OCI-M2 (cell line): ENCODE data around the gene MXRA7.
"Not testable (repeated sequence)": the region's sequence is repeated elsewhere in the genome, so short reads cannot be mapped to it uniquely, and the experiment has no call there.

ENCODE experiments used
- DNase-seq: peaks from one replicate; lab custom pipeline; 2025; ENCODE audit not compliant: unreplicated experiment; lab: John Stamatoyannopoulos, UW

The MXRA7 gene

DNA sequence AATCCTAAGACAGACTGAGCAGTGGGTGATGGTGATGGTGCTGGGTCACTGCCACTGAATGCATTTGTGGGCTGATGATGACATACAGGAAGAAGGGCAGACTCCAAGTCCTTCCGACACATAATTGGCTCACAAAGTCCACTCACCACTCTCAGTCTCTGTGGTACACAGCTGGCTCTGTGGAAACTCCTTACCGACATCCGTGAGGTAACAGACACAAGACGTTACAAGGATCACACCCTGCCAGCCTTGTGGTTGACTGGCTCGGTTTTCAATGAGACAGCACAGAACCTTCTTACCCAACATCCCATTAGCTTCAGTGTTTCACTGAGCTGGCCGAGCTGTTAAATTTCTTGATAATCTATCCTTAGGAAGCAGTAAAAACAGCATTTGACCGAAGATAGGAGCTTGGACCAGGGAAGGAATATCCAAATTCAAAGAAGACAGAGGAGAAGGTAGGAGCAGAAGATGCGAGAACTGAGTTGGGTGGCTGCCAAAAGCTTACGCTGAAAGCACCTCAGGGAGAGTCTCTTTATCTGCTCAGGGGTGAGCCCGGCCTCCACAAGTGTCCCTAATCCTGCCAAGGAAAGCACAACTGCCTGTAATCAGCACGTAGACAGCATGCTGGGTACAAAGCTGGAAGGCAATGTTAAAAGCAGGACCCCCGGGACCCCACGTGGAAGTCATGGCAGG, 5.5 kb upstream of the MXRA7 start:
- DNase-seq, result no peak

DNA sequence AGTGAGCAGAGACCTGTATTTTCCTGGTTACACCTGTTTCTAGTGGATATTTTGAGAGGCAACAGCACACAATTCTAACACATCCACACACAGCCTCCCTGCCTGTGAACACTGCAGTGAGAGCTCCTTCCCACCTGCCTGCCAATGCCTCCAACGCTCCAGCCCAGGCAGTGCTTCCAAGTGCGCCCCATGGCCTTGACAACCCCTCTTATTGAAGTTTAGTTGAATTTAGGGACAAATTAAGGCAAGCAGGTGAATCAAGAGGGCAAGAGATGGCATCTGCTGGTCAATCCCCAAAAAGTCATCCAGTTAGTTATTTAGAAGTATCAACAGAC, 4.7 kb upstream of the MXRA7 start:
- no peak for DNase-seq

DNA sequence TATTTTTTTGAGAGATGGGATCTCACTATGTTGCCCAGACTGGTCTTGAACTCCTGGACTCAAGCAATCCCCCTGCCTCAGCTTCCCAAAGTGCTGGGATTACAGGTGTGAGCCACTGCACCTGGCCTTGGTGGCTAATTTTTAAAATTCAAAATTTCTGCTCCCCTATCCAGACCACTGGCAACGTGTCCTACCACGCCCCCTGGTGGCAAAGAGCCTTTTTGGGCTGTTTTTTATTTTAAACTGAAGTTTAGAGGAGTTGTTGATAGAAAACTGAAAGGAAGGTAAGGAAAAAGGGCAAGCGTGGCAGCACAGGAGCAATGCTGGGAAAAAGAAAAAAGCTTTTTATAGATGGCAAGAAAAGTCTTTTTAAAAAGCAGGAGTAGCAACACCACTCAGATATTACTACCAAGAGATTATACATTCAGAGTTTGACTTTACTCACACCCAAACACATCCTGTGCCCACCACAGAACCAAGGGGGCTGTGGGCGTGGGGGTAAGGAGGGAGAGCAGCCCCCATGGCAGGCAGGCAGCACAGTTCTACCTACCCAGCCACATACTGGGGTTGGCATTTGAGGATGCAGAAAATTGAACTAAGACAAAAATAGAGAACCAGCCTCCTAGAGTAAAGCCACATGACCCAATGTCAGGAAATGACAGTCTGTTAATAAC, 4.2 kb upstream of the MXRA7 start:
- no peak for DNase-seq

DNA sequence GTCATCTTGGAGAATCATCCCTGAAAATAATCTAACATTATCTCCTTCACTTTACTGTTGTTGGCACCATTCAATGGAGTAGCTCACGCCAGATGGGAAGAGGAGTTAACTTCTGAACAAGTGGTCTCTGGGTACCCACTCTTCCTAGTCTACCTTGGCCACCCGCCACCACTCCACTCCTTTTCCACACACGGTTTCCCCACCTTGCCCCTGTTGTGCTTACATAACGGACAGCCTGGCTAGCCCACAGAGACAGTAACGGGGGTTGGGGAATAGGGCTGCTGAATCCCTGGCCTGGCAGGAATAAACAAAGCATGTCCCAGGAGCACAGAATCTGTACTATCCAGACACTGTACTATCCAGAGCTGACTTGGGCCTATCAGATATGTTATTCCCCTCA, 3.6 kb upstream of the MXRA7 start:
- no peak for DNase-seq

DNA sequence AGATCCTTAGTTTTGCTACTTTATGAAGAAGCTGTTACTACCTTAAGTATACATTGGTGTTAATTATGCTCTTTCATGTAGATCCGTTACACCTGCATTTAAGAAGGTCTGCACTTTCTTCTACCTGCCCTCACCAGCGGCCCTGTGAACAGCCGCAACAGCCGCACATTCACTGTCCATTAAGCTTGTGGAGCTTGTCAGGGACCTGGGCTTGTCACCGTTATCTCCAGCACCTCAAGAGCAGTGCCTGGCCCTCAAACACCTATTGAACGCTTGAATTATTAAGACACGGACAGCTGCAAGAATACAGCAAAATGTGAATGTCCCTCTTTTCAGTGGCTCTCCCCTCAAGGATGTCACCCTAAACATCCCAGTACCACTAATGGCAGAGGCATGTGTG, 3.0 kb upstream of the MXRA7 start:
- no peak for DNase-seq

DNA sequence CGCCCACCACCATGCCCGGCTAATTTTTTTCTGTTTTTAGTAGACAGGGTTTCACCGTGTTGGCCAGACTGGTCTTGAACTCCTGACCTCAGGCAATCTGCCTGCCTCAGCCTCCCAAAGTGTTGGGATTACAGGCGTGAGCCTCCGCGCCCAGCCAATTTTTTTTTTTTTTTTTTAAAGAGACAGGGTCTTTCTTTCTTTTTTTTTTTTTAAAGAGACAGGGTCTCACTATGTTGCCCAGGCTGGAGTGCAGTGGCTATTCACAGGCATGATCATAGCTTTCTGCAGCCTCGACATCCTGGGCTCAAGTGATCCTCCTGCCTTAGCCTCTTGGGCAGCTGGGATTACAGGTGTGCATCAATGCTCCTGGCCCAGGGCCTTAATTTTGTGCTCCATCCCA, 1.6 kb upstream of the MXRA7 start:
- not testable (repeated sequence) for DNase-seq

DNA sequence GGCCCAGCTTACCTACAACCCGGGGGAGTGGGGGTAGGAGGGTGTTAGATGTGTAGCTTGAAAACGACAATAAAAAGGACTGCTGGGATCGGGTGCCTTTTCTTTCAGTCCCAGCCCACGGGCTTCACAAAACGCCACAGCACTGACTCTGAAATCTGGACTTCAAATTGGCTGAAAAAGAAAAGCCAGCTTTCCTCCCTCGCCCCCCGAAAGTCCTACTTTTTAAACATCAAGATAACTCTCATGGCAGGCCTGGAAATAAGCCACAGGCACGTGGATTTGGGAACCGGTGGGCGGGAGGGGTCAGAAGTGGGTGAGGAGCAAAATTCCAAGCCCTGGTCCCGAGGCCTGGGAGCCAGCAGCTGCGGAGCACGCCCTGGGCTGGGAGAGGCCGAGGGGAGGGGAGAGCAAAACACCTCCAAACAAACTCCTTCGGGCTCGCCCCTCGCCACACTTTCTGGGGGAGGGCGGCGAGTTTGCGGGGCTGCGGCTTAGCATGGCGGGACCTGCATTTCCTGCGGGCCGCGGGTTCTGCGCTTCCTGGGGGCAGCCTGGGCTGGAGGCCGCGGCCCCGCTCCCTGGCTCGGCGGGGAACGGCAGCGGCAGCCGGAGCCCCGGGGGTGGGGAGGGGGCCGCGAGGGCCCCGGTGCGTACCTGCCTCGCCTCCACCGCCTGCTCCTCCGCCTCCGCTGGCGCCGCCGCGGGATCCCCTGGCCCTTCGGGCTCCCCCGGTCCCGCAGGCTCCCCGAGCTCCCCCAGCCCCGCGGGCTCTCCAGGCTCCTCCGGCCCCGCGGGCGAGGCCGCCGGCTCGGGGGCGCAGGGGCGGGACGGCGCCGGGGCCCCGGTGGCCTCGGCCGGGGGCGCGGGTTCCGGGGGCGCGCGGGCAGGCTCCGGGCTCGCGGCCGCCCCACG, 558 bp downstream of the MXRA7 start:
- not testable (repeated sequence) for DNase-seq

DNA sequence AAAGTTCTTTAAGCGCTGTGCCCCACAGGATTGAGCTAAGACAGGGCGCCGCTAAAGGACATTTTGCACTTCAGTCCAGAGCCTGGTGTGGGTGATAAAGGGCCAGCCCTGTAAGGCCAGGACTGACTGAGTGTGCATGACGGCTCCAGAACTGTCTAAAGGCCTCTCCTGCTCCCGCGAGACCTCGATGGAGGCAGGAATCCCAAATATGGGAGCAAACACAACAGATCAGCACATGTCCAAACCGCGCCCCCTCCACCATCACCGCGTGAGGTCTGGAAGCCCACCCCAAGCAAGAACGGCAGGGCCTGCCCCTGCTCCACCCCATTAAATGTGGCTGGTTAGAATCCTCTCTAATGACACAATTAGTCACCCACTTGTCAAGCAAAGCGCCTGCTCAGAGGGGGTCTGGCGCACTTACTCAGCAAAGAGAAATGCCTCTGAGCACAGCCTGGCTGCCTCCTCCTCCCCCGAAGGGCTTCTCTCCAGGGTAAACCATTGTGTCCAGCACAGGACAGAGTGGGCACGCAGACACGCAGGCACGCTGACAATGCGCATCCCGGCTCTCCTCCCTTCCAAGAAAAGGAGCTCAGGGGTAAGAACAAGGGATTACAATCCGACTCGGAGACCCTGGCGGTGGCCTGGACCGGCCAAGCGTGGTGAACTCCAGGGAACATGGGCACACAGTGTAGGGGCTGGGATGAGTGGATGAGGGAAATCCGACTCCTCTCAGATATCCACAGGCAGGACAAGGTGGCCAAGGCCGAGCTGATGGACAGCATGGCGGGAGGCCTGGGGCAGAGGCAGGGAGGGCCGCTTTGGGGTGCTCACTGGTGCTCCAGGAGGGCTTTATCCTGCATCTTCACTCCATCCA, 1.5 kb downstream of the MXRA7 start:
- DNase-seq, result no peak

DNA sequence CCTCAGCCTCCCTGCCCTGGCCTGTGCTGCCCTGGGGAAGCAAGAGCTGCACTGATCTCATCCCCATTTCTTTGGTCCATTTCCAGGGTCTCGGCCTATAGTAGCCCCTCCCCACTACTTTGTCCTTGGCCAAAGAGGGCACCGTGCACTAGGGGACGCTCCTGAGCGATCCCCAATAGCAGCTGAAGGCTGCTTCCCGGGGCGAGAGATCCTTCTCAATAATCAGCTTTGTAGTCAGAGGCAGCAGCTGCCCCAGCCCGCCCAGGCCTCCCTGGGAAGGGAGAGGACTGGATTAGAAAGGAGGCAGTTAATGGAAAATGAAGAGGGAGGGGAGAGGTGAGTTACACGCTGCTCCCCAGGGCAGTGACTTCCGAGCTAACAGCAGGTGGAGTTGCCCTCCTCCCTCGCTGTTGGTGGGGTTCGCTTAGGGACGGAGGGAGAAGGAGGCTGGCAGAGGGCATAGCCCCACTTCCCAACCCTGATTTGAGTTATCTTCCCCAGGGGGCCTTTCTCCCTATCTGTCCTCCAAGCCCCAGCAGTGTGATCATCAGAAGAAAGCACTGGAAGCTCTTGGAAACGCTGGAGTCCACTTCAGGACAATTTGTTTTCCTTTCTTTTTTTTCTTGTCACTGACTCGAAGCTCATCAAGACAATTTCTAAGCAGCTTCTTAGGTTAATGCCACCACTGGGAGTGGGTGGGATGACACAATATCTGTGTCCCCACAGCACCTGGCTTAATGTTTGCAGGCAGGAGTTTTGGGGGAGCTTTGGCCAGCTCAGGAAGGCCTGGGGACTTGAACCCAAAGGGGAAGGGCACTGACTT, 2.6 kb downstream of the MXRA7 start:
- no peak for DNase-seq

DNA sequence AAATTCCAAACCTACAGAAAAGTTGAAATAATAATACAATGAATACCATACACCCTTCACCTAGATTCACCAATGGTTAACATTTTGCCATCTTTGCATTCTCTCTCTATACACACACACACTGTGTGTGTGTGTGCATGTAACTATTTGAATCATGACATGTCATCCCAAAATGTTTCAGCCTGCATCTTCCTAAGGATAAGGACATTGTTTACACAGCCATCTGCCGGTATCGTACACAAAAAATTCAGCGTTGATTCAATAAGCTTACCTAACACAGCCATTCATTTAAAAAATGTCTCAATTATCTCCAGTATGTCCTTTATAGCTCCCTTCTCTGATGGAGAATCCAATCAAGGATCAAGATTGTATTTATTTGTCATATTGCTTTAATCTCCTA, 3.9 kb downstream of the MXRA7 start:
- DNase-seq, result no peak

DNA sequence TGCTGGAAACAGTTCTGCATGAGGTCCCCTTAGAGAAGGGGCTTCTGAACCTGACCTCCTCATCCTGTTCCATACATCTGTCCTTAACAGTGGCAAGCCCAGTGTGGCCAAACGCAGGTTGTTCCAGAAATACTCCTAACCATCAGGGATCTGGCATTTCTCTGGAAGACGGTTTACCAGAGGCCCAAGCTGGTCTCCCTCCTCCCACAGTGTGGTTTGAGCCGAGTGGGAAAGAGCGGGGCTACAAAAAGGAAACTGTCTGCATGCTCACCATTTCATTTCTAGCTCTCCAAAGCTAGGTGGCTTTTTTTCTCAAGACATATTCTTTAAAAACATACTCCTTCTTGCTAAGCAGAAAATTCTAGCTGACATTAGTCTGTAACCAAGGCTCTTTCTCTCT, 6.0 kb downstream of the MXRA7 start:
- no peak for DNase-seq

DNA sequence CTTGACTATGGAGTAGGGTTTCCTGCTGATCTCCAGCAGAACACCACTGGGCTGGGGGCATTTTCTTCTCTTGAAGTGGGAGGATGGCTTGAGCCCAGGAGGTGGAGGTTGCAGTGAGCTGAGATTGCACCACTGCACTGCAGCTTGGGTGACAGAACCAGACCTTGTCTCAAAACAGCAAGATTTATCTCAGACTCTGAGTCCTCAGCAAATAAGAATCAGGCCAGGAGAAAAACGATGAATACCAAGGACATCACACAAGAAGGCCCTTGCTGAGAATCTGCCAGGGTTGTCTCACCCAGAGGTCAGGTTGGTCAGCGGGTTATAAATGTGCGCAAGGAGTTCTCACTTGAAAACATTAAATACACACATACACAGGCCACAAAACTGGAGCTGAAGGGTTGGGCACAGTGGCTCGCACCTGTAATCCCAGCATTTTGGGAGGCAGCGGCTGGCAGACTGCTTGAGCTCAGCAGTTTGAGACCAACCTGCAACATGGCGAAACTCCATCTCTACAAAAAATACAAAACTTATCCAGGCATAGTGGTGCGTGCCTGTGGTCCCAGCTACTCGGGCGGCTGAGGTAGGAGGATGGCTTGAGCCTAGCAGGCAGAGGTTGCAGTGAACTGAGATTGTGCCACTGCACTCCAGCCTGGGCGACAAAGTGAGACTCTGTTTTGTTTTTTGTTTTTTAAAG, 7.7 kb downstream of the MXRA7 start:
- no peak for DNase-seq

DNA sequence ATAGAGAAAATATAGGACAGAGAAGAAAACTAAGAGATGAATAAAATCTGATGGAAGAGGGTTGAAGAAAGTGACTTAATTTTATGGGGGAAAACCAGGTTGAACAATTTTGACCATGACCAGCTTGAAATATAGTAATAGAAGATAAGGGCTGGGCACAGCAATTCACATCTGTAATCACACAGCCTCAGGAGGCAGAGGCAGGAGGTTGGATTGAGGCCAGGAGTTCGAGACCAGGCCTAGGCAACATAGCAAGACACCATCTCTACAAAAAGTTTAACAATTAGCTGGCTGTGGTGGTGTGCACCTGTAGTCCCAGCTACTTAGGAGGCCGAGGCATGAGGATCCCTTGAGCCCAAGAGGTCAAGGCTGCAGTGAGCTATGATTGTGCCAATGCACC, 8.7 kb downstream of the MXRA7 start:
- DNase-seq, result no peak

DNA sequence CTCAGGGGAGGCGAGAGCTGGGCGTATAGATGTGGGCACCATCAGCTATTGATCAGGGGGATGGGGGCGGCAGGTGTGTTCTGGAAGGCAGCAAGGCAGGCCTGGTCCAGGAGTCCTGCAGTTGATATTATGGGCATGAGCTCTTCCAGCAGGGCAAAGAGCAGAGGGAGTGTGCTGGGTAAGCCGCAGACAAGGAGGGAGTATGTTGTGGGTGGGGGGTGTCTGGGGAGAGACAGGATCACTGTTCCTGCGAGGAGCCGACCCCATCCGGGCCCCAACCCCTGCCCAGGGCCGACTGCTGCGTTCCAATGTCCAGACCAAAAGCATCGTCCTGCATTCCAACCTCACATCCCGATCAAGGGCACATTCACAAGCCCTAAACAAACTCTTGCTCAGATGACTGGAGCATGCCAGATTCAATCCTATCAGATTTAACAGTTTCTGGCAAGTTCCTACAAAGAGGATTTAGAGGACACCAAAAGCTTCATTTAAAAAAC, 9.2 kb downstream of the MXRA7 start:
- no peak for DNase-seq

DNA sequence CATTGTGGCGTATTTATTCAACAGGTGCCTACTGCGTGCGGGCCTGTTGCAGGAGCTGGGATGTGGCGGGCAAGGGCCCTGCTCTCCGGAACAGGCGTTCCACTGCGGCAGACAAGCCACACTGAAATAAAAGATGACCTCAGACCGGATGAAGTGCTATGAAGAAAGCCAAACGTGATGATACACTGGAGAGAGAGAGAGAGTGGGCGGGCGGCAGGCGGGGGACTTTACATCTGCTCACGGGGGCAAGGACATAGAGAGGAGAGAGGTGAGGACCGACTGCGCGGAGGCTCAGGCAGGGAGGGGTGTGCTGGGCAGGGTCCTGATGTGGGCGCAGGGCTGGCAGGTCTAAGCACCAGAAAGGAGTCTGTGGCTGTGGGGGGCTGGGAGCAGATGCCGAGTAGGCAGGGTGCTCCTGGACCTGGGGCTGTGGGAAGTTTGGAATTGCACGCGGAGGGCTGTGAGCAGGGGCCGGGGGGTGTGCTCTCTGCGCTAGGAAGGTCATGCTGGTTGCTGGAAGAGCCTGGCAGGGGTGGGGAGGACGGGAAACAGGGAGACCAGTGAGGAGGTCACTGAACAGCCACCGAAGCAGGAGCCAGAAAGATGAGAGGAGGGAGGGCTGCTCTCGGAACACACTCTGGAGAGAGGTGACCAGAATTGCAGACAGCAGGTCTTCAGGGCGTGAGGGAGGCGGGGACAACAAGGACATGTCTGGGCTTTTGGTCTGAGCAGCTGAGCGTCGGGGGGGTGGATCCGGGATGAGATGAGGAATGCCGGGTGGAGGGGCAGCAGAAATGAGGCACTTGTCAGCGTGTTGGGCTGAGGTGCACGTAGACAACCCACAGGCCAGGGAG, 9.9 kb downstream of the MXRA7 start:
- DNase-seq, result no peak

DNA sequence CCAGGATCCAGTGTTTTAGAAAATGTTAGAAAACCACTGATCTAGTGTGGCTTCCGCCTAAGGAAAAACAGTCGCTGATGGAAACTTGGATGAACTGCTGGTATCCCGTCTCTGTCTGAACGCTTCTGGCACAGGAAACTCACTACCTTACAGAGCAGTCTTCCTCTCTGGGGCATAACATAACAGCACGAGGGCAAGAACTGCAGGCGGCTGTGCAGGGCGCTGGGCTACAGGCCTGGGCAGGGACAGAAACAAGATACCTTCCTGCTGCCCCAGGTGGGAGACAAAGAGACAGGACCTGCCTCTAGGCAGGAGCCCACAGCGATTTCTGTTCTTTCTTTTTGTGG, 10.5 kb downstream of the MXRA7 start:
- DNase-seq, result no peak

DNA sequence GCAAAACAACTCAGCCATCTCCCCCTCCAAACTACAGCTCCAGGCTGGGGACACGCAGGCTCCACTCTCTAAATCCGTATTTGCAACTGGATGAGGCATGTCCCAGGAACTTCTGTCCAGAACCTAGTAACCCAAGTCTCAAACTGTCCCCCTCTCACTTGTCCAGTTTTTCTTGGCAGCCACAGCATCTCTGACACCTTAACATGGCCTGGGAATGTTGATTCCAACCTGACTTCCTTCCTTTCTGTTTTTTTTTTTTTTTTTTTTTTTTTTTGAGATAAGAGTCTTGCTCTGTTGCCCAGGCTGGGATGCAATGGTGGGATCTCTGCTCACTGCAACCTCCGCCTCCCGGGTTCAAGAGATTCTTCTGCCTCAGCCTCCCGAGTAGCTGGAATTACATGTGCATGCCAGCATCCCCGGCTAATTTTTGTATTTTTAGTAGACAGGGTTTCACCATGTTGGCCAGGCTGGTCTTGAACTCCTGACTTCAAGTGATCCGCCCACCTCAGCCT, 12.2 kb downstream of the MXRA7 start:
- DNase-seq, result not testable (repeated sequence)

DNA sequence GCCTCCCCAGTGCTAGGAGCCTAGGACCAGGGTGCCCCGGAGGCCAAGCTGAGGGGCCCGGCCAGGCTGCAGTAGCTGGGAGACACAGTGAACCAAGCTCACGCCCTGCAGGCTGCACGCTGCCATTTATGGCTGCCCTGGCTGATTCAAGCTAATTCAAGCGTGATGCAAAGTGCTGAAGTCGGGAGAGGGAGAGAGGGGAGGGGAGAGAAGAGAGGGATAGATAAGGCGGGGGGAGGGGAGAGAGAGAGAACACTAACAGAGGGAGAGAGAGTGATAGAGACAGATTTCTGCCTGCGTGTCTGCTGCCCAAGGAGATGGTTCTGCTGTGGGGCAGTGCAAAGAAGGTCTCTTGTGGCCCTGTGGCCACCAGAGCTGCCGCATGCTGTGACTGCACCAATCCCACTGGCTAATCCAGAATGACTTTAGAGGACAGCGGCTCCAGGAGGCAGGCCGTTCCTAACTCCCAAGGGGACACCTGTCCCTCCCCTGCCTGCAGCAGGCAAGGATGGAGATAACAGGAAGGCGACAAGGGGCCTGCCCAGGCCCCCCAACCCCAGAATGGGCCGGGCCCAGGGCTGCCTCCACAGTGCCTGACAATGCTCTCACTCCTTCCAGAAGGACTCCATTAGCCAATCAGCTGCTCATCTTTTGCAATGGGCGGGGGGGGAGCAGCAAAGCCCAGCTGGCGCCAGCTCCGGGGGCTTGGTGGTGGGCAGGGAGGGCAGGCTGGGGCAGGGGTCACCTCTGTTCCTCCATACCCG, 12.9 kb downstream of the MXRA7 start:
- no peak for DNase-seq
